Neural progenitor cell (in vitro differentiated cells): Measurements from ENCODE around the gene GRIK5. TPM values are rescaled to one million over a fixed set of nuclear protein-coding genes. Genes with fewer than 3 reads are reported as not detected.

ENCODE experiments used
- DNase-seq: peaks from one replicate; pipeline ENCODE4 v3.0.0-alpha.2; 2016; ENCODE audit warnings: low spot score
- H2AFZ ChIP-seq: fragments of 200-600 bp; sonication (generic); replicated peaks from 2 replicates; pipeline ENCODE4 v1.6.1; 2016; ENCODE audit warnings: antibody characterized with exemption
- H3F3A ChIP-seq: fragments of 200-600 bp; sonication (generic); 2 replicates; pipeline ENCODE4 v1.6.1; 2016; ENCODE audit warnings: antibody characterized with exemption, low read depth
- H3K27ac ChIP-seq: fragments of 200-600 bp; sonication (generic); 2 replicates; pipeline ENCODE4 v1.5.1; 2016; ENCODE audit warnings: mild to moderate bottlenecking
- H3K27me3 ChIP-seq: fragments of 200-600 bp; sonication (generic); 2 replicates; pipeline ENCODE4 v1.6.1; 2016; ENCODE audit warnings: mild to moderate bottlenecking, moderate library complexity
- H3K36me3 ChIP-seq: fragments of 200-600 bp; sonication (generic); 2 replicates; pipeline ENCODE4 v1.5.1; 2016
- H3K4me1 ChIP-seq: fragments of 200-600 bp; sonication (generic); 2 replicates; pipeline ENCODE4 v1.6.1; 2016; ENCODE audit warnings: mixed run types
- H3K4me2 ChIP-seq: fragments of 200-600 bp; sonication (generic); 2 replicates; pipeline ENCODE4 v1.6.1; 2016
- H3K4me3 ChIP-seq: fragments of 200-600 bp; sonication (generic); 2 replicates; pipeline ENCODE4 v1.5.1; 2016
- H3K79me2 ChIP-seq: fragments of 200-600 bp; sonication (generic); 2 replicates; pipeline ENCODE4 v1.6.1; 2016; ENCODE audit warnings: low read depth
- H3K9ac ChIP-seq: fragments of 200-600 bp; sonication (generic); 2 replicates; pipeline ENCODE4 v1.6.1; 2016
- H3K9me3 ChIP-seq: fragments of 200-600 bp; sonication (generic); 2 replicates; pipeline ENCODE4 v1.5.1; 2016; ENCODE audit warnings: low read depth
- H4K20me1 ChIP-seq: fragments of 200-600 bp; sonication (generic); 2 replicates; pipeline ENCODE4 v1.6.1; 2016; ENCODE audit warnings: low read depth
- H3K27ac Mint-ChIP-seq: 3 replicates; pipeline ENCODE4 v1.8.0; 2021; ENCODE audit warnings: mixed read lengths
- H3K27me3 Mint-ChIP-seq: 2 replicates; pipeline ENCODE4 v1.8.0; 2022; ENCODE audit warnings: low read depth, mild to moderate bottlenecking, inconsistent platforms, moderate library complexity, mixed read lengths; ENCODE audit not compliant: insufficient read depth
- H3K36me3 Mint-ChIP-seq: 3 replicates; pipeline ENCODE4 v1.8.0; 2021; ENCODE audit warnings: mixed read lengths
- H3K4me1 Mint-ChIP-seq: 3 replicates; pipeline ENCODE4 v1.8.0; 2021; ENCODE audit warnings: mixed read lengths
- H3K4me3 Mint-ChIP-seq: 3 replicates; pipeline ENCODE4 v1.8.0; 2021; ENCODE audit warnings: mild to moderate bottlenecking, moderate library complexity, mixed read lengths
- H3K9me3 Mint-ChIP-seq: 3 replicates; pipeline ENCODE4 v1.8.0; 2020; ENCODE audit warnings: mixed read lengths
- CTCF ChIP-seq: fragments of 200-600 bp; sonication (generic); IDR thresholded peaks from 2 replicates; pipeline ENCODE4 v1.5.1; 2017; ENCODE audit warnings: antibody characterized with exemption, mild to moderate bottlenecking
- EZH2 ChIP-seq: fragments of 200-600 bp; sonication (generic); IDR thresholded peaks from 2 replicates; pipeline ENCODE4 v1.6.1; 2017; ENCODE audit warnings: antibody characterized with exemption, mild to moderate bottlenecking, moderate library complexity
- EZH2phosphoT487 ChIP-seq: fragments of 200-600 bp; sonication (generic); IDR thresholded peaks from 2 replicates; pipeline ENCODE4 v1.6.1; 2017; ENCODE audit warnings: antibody characterized with exemption
- total RNA-seq: library from RNA; depleted of rRNA; stranded (reverse); fragments of >200 nt; gene quantifications from 2 replicates; pipeline ENCODE4 v1.2.3, GENCODE V29; 2015; ENCODE audit warnings: low replicate concordance

GRIK5 gene
- 5.8 and 19.4 TPM in 2 replicates for total RNA-seq

- Histone ChIP-seq H3K79me2 (peaks cover 41% of the 10 kb centered on the region), H3F3A (peaks cover 17% of the 10 kb centered on the region), H3K27me3 (no peaks in the 10 kb centered on the region), H2AFZ (peak within 1 kb of the TSS; percentile 57), H3K4me3 (peak within 1 kb of the TSS; percentile 64), H3K36me3 (no peaks in the 10 kb centered on the region), H3K9me3 (no peaks in the 10 kb centered on the region), H3K27ac (no peak within 1 kb of the TSS), H3K9ac (peak within 1 kb of the TSS; percentile 46), H3K4me1 (peaks cover 21% of the 10 kb centered on the region), H3K4me2 (peak within 1 kb of the TSS; percentile 83), H4K20me1 (peaks cover 35% of the 10 kb centered on the region)
- H3K27me3 Mint-ChIP-seq, result peaks cover 5% of the 10 kb centered on the region
- H3K4me3 Mint-ChIP-seq, result peak within 1 kb of the TSS; percentile 63
- H3K4me1 Mint-ChIP-seq, result peaks cover 14% of the 10 kb centered on the region
- H3K27ac Mint-ChIP-seq, result peak within 1 kb of the TSS; percentile 40
- no peaks in the 10 kb centered on the region for H3K9me3 Mint-ChIP-seq
- H3K36me3 Mint-ChIP-seq, result no peaks in the 10 kb centered on the region
- peak; percentile 65 for DNase-seq
- TF ChIP-seq CTCF (no peak), EZH2phosphoT487 (no peak)
Observed at GRCh38 chr19:42069619-42070351, at the start of gene GRIK5. Gene GRIK5, minus strand, starts transcription at chr19:42070206. Its CDS starts 4,436 bp downstream, at chr19:42065770.

- Histone ChIP-seq H3K27me3 (no peaks in the 10 kb centered on the region), H2AFZ (no peak overlapping the region), H3K36me3 (no peaks in the 10 kb centered on the region), H4K20me1 (no peaks in the 10 kb centered on the region), H3K79me2 (no peaks in the 10 kb centered on the region), H3F3A (no peaks in the 10 kb centered on the region), H3K4me1 (no peaks in the 10 kb centered on the region), H3K9ac (no peak overlapping the region), H3K4me3 (no peak overlapping the region), H3K9me3 (no peaks in the 10 kb centered on the region), H3K4me2 (no peak overlapping the region), H3K27ac (no peak overlapping the region)
- Mint-ChIP-seq H3K9me3 (no peaks in the 10 kb centered on the region), H3K27me3 (peaks cover 6% of the 10 kb centered on the region), H3K27ac (no peak overlapping the region), H3K4me1 (peaks cover 19% of the 10 kb centered on the region), H3K36me3 (no peaks in the 10 kb centered on the region), H3K4me3 (no peak overlapping the region)
- no peak for DNase-seq
- TF ChIP-seq CTCF (no peak), EZH2phosphoT487 (no peak), EZH2 (no peak)
Observed at GRCh38 chr19:42117076-42117475, 47.1 kb upstream of the GRIK5 start.

- no peak overlapping the region for H3K4me3 Mint-ChIP-seq
- Histone ChIP-seq H3K4me1 (no peaks in the 10 kb centered on the region), H2AFZ (no peak overlapping the region), H3K9me3 (no peaks in the 10 kb centered on the region), H3K4me3 (no peak overlapping the region), H3K9ac (no peak overlapping the region), H3K4me2 (no peak overlapping the region), H3F3A (no peaks in the 10 kb centered on the region), H3K36me3 (no peaks in the 10 kb centered on the region), H3K27ac (no peak overlapping the region), H4K20me1 (no peaks in the 10 kb centered on the region), H3K27me3 (no peaks in the 10 kb centered on the region), H3K79me2 (no peaks in the 10 kb centered on the region)
- H3K9me3 Mint-ChIP-seq, result no peaks in the 10 kb centered on the region
- H3K4me1 Mint-ChIP-seq, result peaks cover 19% of the 10 kb centered on the region
- H3K27ac Mint-ChIP-seq, result no peak overlapping the region
- TF ChIP-seq CTCF (no peak), EZH2 (no peak), EZH2phosphoT487 (no peak)
- H3K27me3 Mint-ChIP-seq, result peaks cover 7% of the 10 kb centered on the region
- no peak for DNase-seq
- no peaks in the 10 kb centered on the region for H3K36me3 Mint-ChIP-seq
Observed at GRCh38 chr19:42116308-42117075, 46.5 kb upstream of the GRIK5 start.
